HFFc6 (cell line): ENCODE measurements around the gene SPOCK1. TPM values are rescaled to one million over a fixed set of nuclear protein-coding genes. Genes with fewer than 3 reads are reported as not detected.

ENCODE experiments used
- DNase-seq: peaks from one replicate; pipeline ENCODE4 v3.0.0-alpha.2; 2018
- H3K27ac Mint-ChIP-seq: 2 replicates; pipeline ENCODE4 v1.8.0; 2020; ENCODE audit warnings: mild to moderate bottlenecking, mixed read lengths
- H3K27me3 Mint-ChIP-seq: 2 replicates; pipeline ENCODE4 v1.8.0; 2021; ENCODE audit warnings: mild to moderate bottlenecking, moderate library complexity, mixed read lengths; ENCODE audit not compliant: insufficient read depth
- H3K36me3 Mint-ChIP-seq: 2 replicates; pipeline ENCODE4 v1.8.0; 2021; ENCODE audit warnings: low read depth, mixed read lengths
- H3K4me1 Mint-ChIP-seq: 2 replicates; pipeline ENCODE4 v1.8.0; 2020; ENCODE audit warnings: low read depth, mixed read lengths
- H3K4me3 Mint-ChIP-seq: 2 replicates; pipeline ENCODE4 v1.8.0; 2020; ENCODE audit warnings: mild to moderate bottlenecking, moderate library complexity, mixed read lengths
- H3K9me3 Mint-ChIP-seq: 2 replicates; pipeline ENCODE4 v1.8.0; 2020; ENCODE audit warnings: mild to moderate bottlenecking, mixed read lengths
- CTCF ChIP-seq: fragments of 200-600 bp; sonication (generic); IDR thresholded peaks from 2 replicates; pipeline ENCODE4 v1.5.0; 2021; ENCODE audit warnings: antibody characterized with exemption, mild to moderate bottlenecking
- total RNA-seq, 6 experiments: library from RNA; stranded (reverse); fragmentation: NEBNext Ultra II Directional; extraction: Animal tissue kit (Norgen Biotek cat#: 25700); gene quantifications; 2 replicates in 1 of 6; 3 replicates in 5 of 6; pipeline ENCODE4 v1.2.3, GENCODE V29; 2021

Gene SPOCK1
- total RNA-seq, 6 experiments from 2014 or later = 111 to 170 (median 125) TPM

GRCh38 chr5:137231540-137231939 is 267.6 kb downstream of the SPOCK1 start:
- Mint-ChIP-seq H3K4me1 (peaks cover 37% of the 10 kb centered on the region), H3K4me3 (no peak overlapping the region), H3K9me3 (no peaks in the 10 kb centered on the region), H3K36me3 (no peaks in the 10 kb centered on the region), H3K27ac (no peak overlapping the region), H3K27me3 (no peaks in the 10 kb centered on the region; the same call in 1 of the 2 replicates)
- no peak for DNase-seq
- TF ChIP-seq CTCF = no peak

GRCh38 chr5:137228816-137229215 is 270.3 kb downstream of the SPOCK1 start:
- TF ChIP-seq CTCF = no peak
- Mint-ChIP-seq H3K9me3 (no peaks in the 10 kb centered on the region), H3K27ac (no peak overlapping the region), H3K4me3 (no peak overlapping the region), H3K36me3 (no peaks in the 10 kb centered on the region), H3K4me1 (peaks cover 24% of the 10 kb centered on the region), H3K27me3 (no peaks in the 10 kb centered on the region)
- DNase-seq = no peak

- H3K27ac Mint-ChIP-seq = no peak overlapping the region
- peaks cover 12% of the 10 kb centered on the region for H3K4me1 Mint-ChIP-seq
- H3K9me3 Mint-ChIP-seq = no peaks in the 10 kb centered on the region
- no peaks in the 10 kb centered on the region for H3K27me3 Mint-ChIP-seq
- no peaks in the 10 kb centered on the region for H3K36me3 Mint-ChIP-seq
- no peak for DNase-seq
- TF ChIP-seq CTCF = no peak
- no peak overlapping the region for H3K4me3 Mint-ChIP-seq
Observed at GRCh38 chr5:137226081-137226480, 273.0 kb downstream of the SPOCK1 start.

GRCh38 chr5:137223324-137224295 is 275.5 kb downstream of the SPOCK1 start:
- DNase-seq = no peak
- TF ChIP-seq CTCF = no peak
- Mint-ChIP-seq H3K4me1 (peaks cover 33% of the 10 kb centered on the region), H3K36me3 (no peaks in the 10 kb centered on the region), H3K4me3 (no peak overlapping the region), H3K27me3 (no peaks in the 10 kb centered on the region), H3K9me3 (no peaks in the 10 kb centered on the region), H3K27ac (no peak overlapping the region)

GRCh38 chr5:137221943-137222342 is 277.2 kb downstream of the SPOCK1 start:
- no peak for TF ChIP-seq CTCF
- H3K4me1 Mint-ChIP-seq = peaks cover 50% of the 10 kb centered on the region
- no peak for DNase-seq
- H3K4me3 Mint-ChIP-seq = no peak overlapping the region
- no peaks in the 10 kb centered on the region for H3K27me3 Mint-ChIP-seq
- no peaks in the 10 kb centered on the region for H3K9me3 Mint-ChIP-seq
- H3K36me3 Mint-ChIP-seq = no peaks in the 10 kb centered on the region
- no peak overlapping the region for H3K27ac Mint-ChIP-seq
